NK-92 (cell line): Measurements from ENCODE around the gene FBXO48.
"Not testable (repeated sequence)": the region's sequence is repeated elsewhere in the genome, so short reads cannot be mapped to it uniquely, and the experiment has no call there.

Experiments
- DNase-seq: peaks from one replicate; lab custom pipeline; 2025; ENCODE audit not compliant: unreplicated experiment; lab: John Stamatoyannopoulos, UW

The FBXO48 gene

GRCh38 chr2:68472796-68473414 is 5.8 kb upstream of the FBXO48 start:
- DNase-seq, result no peak

GRCh38 chr2:68471385-68471784 is 4.3 kb upstream of the FBXO48 start:
- DNase-seq, result no peak

- DNase-seq, result no peak
These were observed 2.8 kb upstream of the FBXO48 start for GRCh38 chr2:68469935-68470334.

GRCh38 chr2:68468801-68469200 is 1.7 kb upstream of the FBXO48 start:
- DNase-seq, result no peak

- no peak for DNase-seq
These were observed 367 bp downstream of the FBXO48 start for GRCh38 chr2:68466778-68467076.

GRCh38 chr2:68466361-68466777 is 725 bp downstream of the FBXO48 start:
- no peak for DNase-seq

- no peak for DNase-seq
These were observed 1.8 kb downstream of the FBXO48 start for GRCh38 chr2:68465081-68465916.

GRCh38 chr2:68464651-68465050 is 2.4 kb downstream of the FBXO48 start:
- DNase-seq, result no peak

GRCh38 chr2:68463287-68463877 is 3.7 kb downstream of the FBXO48 start:
- DNase-seq, result no peak

- no peak for DNase-seq
These were observed 8.1 kb downstream of the FBXO48 start for GRCh38 chr2:68458981-68459380.

- DNase-seq, result no peak
These were observed 10.9 kb downstream of the FBXO48 start for GRCh38 chr2:68456198-68456597.

- no peak for DNase-seq
These were observed 12.4 kb downstream of the FBXO48 start for GRCh38 chr2:68454719-68455118.

- DNase-seq, result no peak
These were observed 13.2 kb downstream of the FBXO48 start for GRCh38 chr2:68453761-68454360.

GRCh38 chr2:68452158-68452900 is 14.8 kb downstream of the FBXO48 start:
- DNase-seq, result no peak

GRCh38 chr2:68448671-68449653 is 18.1 kb downstream of the FBXO48 start:
- no peak for DNase-seq

- no peak for DNase-seq
These were observed 20.0 kb downstream of the FBXO48 start for GRCh38 chr2:68447118-68447517.

GRCh38 chr2:68446425-68446824 is 20.7 kb downstream of the FBXO48 start:
- not testable (repeated sequence) for DNase-seq

- DNase-seq, result no peak
These were observed 25.1 kb downstream of the FBXO48 start for GRCh38 chr2:68441994-68442322.

GRCh38 chr2:68441179-68441993 is 25.7 kb downstream of the FBXO48 start:
- DNase-seq, result peak; percentile 71
